H1 (cell line): ENCODE measurements around the gene COPZ2. TPM values are rescaled to one million over a fixed set of nuclear protein-coding genes. Genes with fewer than 3 reads are reported as not detected.

Experiments used
- SIN3A ChIP-seq, 2 experiments: IDR thresholded peaks in 1 of 2; conservative IDR thresholded peaks in 1 of 2; 2 replicates each; pipeline ENCODE4 v1.6.1; 2011 to 2012; ENCODE audit warnings: low read length in 2 of 2, improper control_type of control experiment in 1 of 2, low read depth in 1 of 2, mild to moderate bottlenecking in 1 of 2
- polyA plus RNA-seq, 7 experiments: library from polyadenylated mRNA; depleted of rRNA in 3 of 7; stranded (reverse) in 5 of 7; unstranded in 2 of 7; fragments of >200 nt in 5 of 7; fragments of 200-250 nt in 2 of 7; gene quantifications; 1 replicate in 5 of 7; 2 replicates in 1 of 7; 4 replicates in 1 of 7; pipeline versions ENCODE4 v1.2.1 to v1.2.3, GENCODE V29; 2011 to 2013; ENCODE audit warnings: missing spikeins in 2 of 7, mixed read lengths in 2 of 7
- total RNA-seq: library from RNA; stranded (reverse); fragmentation: NEBNext Ultra II Directional; extraction: Animal tissue kit (Norgen Biotek cat#: 25700); gene quantifications from 2 replicates; pipeline ENCODE4 v1.2.1, GENCODE V29; 2021

COPZ2 gene
- total and polyA plus RNA-seq, 2 of the 8 experiments (the other 6 are each of a cell fraction or from before 2014, with no cell fraction given), result 0.24 TPM; not detected in 1

GRCh38 chr17:48003417-48004151 lies 34.0 kb downstream of the COPZ2 start (continued):
- peak; percentile 16 to 28; a peak in 1 of 4 replicates for TF ChIP-seq SIN3A (conservative IDR thresholded peaks at IDR 0.05 in 1 of 2, IDR thresholded peaks at IDR 0.05 in 1 of 2; ENCODE audit: low read depth in 1 of 2, low read length in 2 of 2)
- TF ChIP-seq, all 59 proteins: peak for 6
